Right lobe of liver (tissue), 6 donors: Measurements from ENCODE around the gene TMBIM6. TPM values are rescaled to one million over a fixed set of nuclear protein-coding genes. Genes with fewer than 3 reads are reported as not detected.
"Not testable (repeated sequence)": the region's sequence is repeated elsewhere in the genome, so short reads cannot be mapped to it uniquely, and the experiment has no call there.

Source experiments
- ATAC-seq, 4 donors: fragments of 200-7000 bp; cut with Tn5 transposase; one replicate each; pipeline ENCODE4 v1.9.1; 2020; ENCODE audit warnings: mild to moderate bottlenecking in 4 of 4, moderate library complexity in 4 of 4
- DNase-seq, 3 donors: peaks; one replicate each; pipeline ENCODE4 v3.0.0-alpha.2; 2020
- H3K27ac ChIP-seq, 3 donors: fragments of 200-600 bp; one replicate each; pipeline ENCODE4 v1.8.0; 2022
- H3K27me3 ChIP-seq, 2 donors: fragments of 200-600 bp; one replicate each; pipeline ENCODE4 v1.8.0; 2022
- H3K36me3 ChIP-seq, 4 donors: fragments of 200-600 bp; sonication (generic) in 1 of 4; one replicate each; pipeline versions ENCODE4 v1.5.1 to v1.8.0; 2017 to 2022; ENCODE audit warnings: control low read depth in 1 of 4
- H3K4me1 ChIP-seq, 4 donors: fragments of 200-600 bp; sonication (generic) in 1 of 4; one replicate each; pipeline versions ENCODE4 v1.5.1 to v1.8.0; 2017 to 2022; ENCODE audit warnings: control low read depth in 1 of 4
- H3K4me3 ChIP-seq, 3 donors: fragments of 200-600 bp; one replicate each; pipeline ENCODE4 v1.8.0; 2022
- H3K9me3 ChIP-seq, 4 donors: fragments of 200-600 bp; sonication (generic) in 1 of 4; one replicate each; pipeline versions ENCODE4 v1.5.1 to v1.8.0; 2017 to 2022; ENCODE audit warnings: control low read depth in 1 of 4
- POLR2A ChIP-seq: fragments of 450-650 bp; IDR thresholded peaks from one replicate; pipeline ENCODE4 v1.6.1; 2017; ENCODE audit warnings: antibody characterized with exemption, mild to moderate bottlenecking
- WGBS: methylation state at CpG from one replicate; pipeline ENCODE4 v1.1.6; 2018; ENCODE audit warnings: low coverage, low lambda C conversion rate; ENCODE audit not compliant: insufficient coverage; ENCODE audit errors: missing lambda C conversion rate; 5-methylcytosine and 5-hydroxymethylcytosine counted together
- intact Hi-C, 2 donors: fragments of 100-400 bp; cut with DNase I; formaldehyde crosslinking; loops; one replicate each; pipeline versions ENCODE4 v1.11.2 to v1.14.1; 2022
- total RNA-seq, 6 experiments: library from RNA; depleted of rRNA in 2 of 6; stranded (reverse); fragments of >200 nt in 2 of 6; fragmentation: NEBNext Ultra II Directional in 3 of 6; extraction: Animal tissue kit (Norgen Biotek cat#: 25700) in 3 of 6; gene quantifications; one replicate each; pipeline versions ENCODE4 v1.1.0 to v1.2.4, GENCODE V29; 2016 to 2023
- TF ChIP-seq, protein P1 (sequence below), 4 donors: fragments of 200-600 bp in 3 of 4; fragments of 450-650 bp in 1 of 4; IDR thresholded peaks; one replicate each; pipeline versions ENCODE4 v1.5.1 to v1.8.0; 2016 to 2022; ENCODE audit warnings: antibody characterized with exemption in 4 of 4, mild to moderate bottlenecking in 2 of 4
- donor health status: DM: no; HTN: yes; CAD: no.
- donor health status: DM: no; HTN: no; CAD: no.
- donor health status: DM: no; HTN: no; CAD: no.
- donor health status: DM: no; HTN: yes; CAD: no.
- donor health status: DM: no; HTN: yes; CAD: no.

TMBIM6 gene
- total RNA-seq, 6 experiments from 2014 or later: 538 to 1,268 (median 937) TPM

GRCh38 chr12:49763006-49763591 is 21.7 kb downstream of the TMBIM6 start:
- peak; percentile 51 to 69 (median 68) for DNase-seq
- H3K27me3 ChIP-seq: no peaks in the 10 kb centered on the region
- intact Hi-C loops: no loop called here
- 34% methylated on average over 8 of the region's 8 CpGs for WGBS
- TF ChIP-seq, protein P1, sequence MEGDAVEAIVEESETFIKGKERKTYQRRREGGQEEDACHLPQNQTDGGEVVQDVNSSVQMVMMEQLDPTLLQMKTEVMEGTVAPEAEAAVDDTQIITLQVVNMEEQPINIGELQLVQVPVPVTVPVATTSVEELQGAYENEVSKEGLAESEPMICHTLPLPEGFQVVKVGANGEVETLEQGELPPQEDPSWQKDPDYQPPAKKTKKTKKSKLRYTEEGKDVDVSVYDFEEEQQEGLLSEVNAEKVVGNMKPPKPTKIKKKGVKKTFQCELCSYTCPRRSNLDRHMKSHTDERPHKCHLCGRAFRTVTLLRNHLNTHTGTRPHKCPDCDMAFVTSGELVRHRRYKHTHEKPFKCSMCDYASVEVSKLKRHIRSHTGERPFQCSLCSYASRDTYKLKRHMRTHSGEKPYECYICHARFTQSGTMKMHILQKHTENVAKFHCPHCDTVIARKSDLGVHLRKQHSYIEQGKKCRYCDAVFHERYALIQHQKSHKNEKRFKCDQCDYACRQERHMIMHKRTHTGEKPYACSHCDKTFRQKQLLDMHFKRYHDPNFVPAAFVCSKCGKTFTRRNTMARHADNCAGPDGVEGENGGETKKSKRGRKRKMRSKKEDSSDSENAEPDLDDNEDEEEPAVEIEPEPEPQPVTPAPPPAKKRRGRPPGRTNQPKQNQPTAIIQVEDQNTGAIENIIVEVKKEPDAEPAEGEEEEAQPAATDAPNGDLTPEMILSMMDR (IDR thresholded peaks at IDR 0.05): peak; percentile 38 to 69 (median 59)
- TF ChIP-seq POLR2A: no peak
- H3K9me3 ChIP-seq: no peaks in the 10 kb centered on the region
- H3K4me1 ChIP-seq: no peaks in the 10 kb centered on the region
- peaks cover 27 to 74% (median 50%) of the 10 kb centered on the region in 4 donors for H3K36me3 ChIP-seq
- no peak overlapping the region for H3K27ac ChIP-seq
- no peak overlapping the region for H3K4me3 ChIP-seq
- ATAC-seq: peak; percentile 58 to 73 (median 66)

DNA sequence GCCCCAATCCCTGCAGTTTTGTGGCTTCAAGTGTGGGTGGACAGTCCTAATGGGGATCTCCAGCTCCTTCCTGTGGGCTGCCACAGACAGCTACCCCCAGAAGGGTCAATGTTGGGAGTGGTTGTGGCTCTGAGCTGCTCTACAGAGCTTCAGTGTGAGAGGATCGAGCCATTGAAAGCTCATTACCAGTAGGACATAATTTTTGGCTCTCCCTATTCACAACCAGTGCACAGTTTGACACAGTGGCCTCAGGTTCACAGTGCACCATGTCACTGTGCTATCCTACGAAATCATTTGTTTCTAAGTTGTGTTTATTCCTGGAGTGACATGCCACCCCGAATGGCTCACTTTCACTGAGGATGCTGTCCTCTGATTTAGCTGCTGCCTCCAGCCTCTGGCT is 22.8 kb downstream of the TMBIM6 start:
- peaks cover 17 to 63% (median 43%) of the 10 kb centered on the region in 4 donors for H3K36me3 ChIP-seq
- 47% methylated on average over 3 of the region's 3 CpGs for WGBS
- H3K27ac ChIP-seq: no peak overlapping the region
- H3K27me3 ChIP-seq: no peaks in the 10 kb centered on the region
- intact Hi-C loops: no loop called here
- H3K9me3 ChIP-seq: no peaks in the 10 kb centered on the region
- H3K4me1 ChIP-seq: no peaks in the 10 kb centered on the region
- H3K4me3 ChIP-seq: no peak overlapping the region
- DNase-seq: no peak
- peak in 1 of 4 donors; percentile 7 for ATAC-seq
- TF ChIP-seq POLR2A: no peak
- TF ChIP-seq, protein P1 (IDR thresholded peaks at IDR 0.05): no peak

- Histone ChIP-seq H3K27ac (no peak overlapping the region), H3K36me3 (peaks cover 15 to 44% (median 32%) of the 10 kb centered on the region in 4 donors), H3K4me1 (no peaks in the 10 kb centered on the region), H3K27me3 (no peaks in the 10 kb centered on the region), H3K4me3 (no peak overlapping the region), H3K9me3 (no peaks in the 10 kb centered on the region)
- ATAC-seq (peak in 1 of 4 donors; percentile 30), DNase-seq (no peak)
- 74% methylated on average over 7 of the region's 8 CpGs for WGBS
- TF ChIP-seq POLR2A: no peak
- TF ChIP-seq, protein P1 (IDR thresholded peaks at IDR 0.05): no peak
- intact Hi-C loops: no loop called here
Measured at GRCh38 chr12:49766115-49766455, 24.7 kb downstream of the TMBIM6 start.

DNA sequence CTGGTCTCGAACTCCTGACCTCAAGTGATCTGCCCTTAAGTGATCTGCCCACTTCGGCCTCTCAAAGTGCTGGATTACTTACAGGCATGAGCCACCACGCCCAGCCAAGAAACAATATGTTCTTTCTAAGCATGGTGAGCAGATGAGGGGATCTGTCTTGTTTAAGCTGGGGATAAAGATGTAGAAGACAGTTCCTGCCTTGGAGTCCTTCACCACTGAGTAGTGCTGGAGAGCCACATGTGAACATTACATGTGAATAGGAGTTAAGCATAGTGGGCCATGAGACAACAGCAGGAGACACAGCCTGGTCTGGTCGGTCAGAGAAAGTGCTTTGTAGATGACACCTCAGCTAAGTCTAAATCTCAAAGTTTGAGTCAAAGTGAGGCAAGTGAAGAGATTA is 26.0 kb downstream of the TMBIM6 start:
- TF ChIP-seq POLR2A: no peak
- TF ChIP-seq, protein P1 (IDR thresholded peaks at IDR 0.05): no peak
- DNase-seq: no peak
- Histone ChIP-seq H3K4me3 (no peak overlapping the region), H3K27ac (no peak overlapping the region), H3K4me1 (no peaks in the 10 kb centered on the region), H3K27me3 (no peaks in the 10 kb centered on the region), H3K9me3 (no peaks in the 10 kb centered on the region), H3K36me3 (peaks cover 15 to 31% (median 20%) of the 10 kb centered on the region in 4 donors)
- 71% methylated on average over 4 of the region's 4 CpGs for WGBS
- ATAC-seq: peak in 2 of 4 donors; percentile 28 to 43
- intact Hi-C loops: no loop called here

GRCh38 chr12:49773102-49773501 is 31.7 kb downstream of the TMBIM6 start:
- not testable (repeated sequence) for ATAC-seq, DNase-seq, H3K9me3 ChIP-seq, H3K27me3 ChIP-seq, H3K36me3 ChIP-seq, H3K4me3 ChIP-seq, H3K27ac ChIP-seq, H3K4me1 ChIP-seq
- WGBS: 84% methylated on average over 2 of the region's 7 CpGs
- intact Hi-C loops: loop anchor here in 1 of 2 donors (10.0 kb wide), 1 partner anchor 52 kb away; the partner anchor contains the start of gene NCKAP5L
